HG03558 (cell line): ENCODE measurements around the gene SETBP1.

Experiments used
- ATAC-seq: cut with Tn5 transposase; IDR thresholded peaks from one replicate; pipeline ENCODE4 v1.9.1; 2021; ENCODE audit warnings: moderate number of reproducible peaks; ENCODE audit not compliant: unreplicated experiment; ENCODE audit errors: extremely low read depth

The SETBP1 gene

DNA sequence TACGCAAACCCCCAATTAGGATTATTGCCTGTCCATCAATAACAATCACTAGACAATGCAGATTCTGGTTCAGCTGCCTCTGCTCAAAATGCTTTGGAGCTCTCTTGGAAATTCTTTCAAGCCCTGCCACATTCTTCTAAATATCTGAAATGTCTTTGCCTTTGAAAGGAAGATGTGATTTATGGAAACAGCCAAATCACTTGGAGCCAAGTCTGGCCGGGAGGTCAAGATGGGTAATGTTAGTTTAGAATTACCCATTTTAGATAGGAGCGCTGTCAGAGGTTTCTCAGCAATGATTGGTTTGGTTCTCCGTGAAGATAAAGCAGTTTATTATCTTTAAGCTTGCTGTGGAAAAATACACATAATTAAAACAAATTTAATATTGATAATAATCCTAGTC is 306.7 kb downstream of the SETBP1 start:
- ATAC-seq, result no peak

DNA sequence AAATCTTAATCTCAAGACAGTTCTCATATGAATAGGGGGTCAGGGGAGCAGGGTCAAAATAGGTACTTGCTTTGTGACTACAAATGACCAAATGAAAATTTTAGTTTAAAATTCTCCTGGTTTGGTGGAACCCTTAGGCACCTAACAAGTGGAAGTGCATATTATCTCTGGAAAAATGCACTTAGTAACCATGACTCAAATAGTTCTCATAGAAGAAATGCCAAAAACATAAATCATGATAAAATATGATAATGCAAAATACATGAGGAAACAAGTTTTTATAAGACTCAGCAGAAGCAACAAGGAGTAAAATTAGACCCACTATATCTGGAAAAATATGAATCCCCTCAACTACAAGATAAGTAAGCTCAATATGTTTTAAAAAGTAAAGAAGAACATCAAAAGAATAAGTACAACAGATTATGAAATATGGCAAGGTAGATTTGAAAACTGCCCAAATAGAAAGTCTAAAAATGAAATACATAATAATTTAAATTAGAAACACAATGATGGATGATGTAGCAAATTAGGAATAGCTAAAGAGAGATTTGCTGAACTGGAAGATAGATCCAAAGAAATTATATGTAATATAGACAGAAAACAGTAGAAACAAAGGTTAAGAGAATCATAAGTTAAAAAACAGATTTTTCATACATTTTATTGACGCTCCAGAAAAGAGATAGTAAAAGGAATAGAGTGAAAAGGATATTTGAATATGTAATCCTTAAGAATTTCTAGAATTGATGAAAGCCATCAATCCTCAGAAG is 308.3 kb downstream of the SETBP1 start:
- ATAC-seq, result no peak

DNA sequence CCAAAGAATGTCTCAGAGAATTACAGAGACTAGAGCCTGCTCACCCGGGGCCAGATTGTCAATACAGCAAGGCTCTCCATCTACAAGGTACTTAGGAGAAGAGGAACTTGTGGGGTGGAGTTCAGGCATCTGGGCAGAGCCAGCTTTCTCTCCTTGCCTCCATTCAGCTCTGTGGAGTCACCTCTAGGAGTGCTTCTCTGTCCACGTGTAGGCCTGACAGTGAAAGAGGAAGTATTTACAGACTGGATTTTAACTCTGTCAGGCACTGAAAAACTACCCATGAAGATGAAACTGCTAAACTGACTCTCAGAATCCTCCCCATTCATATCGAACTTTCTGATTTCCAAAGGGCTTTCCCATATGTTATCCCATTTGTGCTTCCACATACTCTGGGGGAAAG is 315.6 kb downstream of the SETBP1 start:
- peak; percentile 52 for ATAC-seq

DNA sequence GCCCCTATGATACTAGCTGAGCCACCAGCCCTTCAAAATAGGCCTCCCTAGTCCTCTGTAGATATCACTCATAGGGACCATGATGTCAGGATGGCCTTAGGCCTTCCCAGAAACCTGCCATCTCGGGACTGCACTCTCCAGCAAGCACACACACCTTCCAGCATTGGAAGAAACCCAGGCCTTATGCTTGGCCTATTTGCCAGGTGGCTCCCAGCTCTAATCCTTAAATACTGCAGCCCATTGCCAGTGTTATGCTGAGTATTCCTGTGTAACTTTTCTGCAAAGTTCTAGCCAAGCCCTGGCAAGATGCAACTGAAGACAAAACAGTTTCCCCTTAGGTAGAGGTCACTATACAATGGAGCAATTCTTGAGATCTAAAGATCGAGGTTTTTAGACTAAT is 316.5 kb downstream of the SETBP1 start:
- no peak for ATAC-seq

DNA sequence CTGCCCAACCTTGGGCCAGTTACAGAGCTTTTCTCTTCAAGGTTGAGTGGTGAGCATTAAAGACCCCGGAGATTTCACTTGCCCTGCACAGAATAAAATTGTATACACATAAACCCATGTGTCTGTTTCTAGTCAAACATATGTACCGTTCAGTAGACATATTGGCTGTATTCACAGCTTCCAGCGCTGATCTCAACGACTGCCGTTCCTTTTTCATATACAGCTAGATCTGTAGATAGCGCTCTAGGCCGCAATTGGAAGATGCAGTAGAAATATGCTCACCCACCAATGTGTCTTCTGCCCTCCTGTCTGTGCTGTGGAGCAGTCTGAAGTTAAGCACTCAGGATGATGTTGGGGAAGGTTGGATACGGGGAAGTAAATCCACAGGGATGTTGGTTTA is 317.7 kb downstream of the SETBP1 start:
- ATAC-seq, result no peak

DNA sequence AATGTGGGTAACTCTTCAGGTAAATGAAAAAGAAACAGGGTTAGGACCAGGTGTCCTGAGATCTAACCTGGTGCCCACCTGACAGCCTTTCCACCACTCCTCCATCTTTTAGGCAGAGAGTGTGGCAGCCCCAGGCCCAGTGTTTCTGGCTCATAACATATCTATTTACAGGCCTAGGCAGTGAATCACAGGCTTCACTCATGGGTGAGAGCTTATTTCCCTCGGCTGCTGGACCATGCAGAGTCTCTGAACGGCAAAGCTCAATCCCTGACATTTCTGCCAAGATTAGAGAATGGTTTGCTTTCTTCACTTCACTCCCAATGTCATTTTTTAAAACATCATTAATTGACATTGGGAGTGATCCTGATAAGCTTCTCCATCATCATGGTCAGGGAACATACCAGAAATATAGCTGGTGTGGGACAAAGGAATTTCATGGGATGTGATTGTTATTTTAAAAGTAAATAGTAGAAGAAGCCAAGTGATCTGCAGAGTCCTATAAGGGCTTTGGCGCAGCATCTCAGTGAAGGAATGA is 323.9 kb downstream of the SETBP1 start:
- no peak for ATAC-seq

DNA sequence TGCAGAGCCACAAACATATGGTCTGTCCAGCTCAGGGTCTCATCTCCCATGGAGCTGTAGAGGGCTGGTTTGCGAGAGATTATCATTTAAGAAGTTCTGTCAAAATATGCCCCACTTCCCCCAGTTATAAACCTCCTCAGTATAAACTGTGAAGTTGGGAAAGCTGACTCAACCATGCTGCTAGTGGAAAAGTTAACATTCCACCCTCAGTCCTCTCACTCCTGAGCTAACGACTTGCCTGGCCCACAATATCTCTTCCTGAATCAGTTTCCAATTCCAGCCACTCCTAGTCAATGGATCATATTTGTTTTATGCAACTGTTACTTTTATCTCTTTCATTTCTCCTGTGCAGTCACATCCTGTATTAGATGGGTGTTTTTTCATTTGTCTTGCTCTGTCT is 326.2 kb downstream of the SETBP1 start:
- no peak for ATAC-seq

DNA sequence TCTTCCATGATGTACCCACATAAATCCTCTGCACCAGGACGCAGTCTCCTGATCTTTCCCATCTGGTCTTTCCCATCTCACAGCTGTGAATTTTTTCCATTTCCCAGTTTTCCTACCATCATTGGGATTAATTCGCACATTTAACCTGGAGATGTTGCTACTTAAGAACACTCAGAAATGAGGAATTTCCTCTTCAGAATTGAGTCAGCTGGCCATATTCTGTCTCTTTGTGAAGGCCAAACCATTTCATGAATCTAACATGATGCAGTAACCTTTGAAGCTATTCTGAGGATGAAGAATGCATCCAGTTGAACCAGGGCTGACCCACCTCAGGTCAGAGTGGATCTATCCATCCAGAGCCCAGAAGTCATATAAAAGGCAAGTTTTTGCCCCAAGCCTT is 326.8 kb downstream of the SETBP1 start:
- ATAC-seq, result no peak

DNA sequence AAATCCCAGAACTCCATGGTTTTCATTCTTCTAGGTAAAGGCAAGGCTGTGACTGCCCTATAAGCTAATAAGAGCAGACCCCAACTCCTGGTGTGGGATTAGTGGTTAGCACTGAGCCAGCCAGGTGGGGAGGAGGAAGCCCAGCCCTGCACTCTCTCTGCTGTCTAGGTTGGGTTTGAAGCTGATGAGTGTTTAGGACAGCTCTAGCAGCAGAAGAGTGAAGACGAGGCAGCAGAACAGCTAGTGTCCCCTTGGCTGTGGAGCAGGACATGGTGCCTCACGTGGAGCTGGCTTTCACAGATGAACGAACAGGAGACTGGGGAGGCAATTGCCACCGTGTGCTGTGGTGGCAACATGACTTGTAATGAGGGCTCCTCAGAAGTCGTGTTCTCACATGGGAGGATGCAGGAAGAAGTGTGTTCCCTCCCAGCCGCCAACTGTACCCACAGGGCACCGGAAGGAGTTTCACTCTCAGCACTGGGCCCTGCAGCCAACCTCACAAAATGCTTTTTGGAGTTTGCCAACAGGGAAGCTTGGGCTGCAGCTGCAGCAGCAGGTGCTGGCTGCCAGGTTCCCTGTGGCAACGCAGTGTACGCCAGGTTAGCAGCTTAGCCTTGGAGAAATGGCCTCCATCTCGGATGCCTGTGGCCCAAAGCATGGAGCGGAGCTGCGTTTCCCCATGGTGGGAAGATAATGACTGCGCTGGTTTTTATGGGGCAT is 328.2 kb downstream of the SETBP1 start:
- ATAC-seq, result no peak

DNA sequence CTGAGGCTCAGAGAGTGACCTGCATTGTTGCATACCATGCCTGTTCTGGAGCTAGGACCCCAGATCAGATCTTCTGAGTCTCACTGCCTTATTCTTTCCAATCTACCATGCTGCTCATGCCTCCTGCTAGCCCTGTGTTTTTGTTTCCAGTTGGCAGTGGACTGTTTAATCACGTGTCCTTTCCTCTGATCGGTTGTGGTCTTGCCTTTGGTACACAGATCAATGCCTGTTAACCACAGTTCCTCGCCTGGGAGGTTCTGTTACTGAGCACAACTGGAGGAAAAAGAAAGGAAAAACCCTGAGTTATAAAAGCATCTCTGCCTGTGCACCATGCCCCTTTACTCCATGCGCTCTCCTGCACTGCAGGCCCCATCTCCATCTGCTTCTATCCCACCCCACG is 329.1 kb downstream of the SETBP1 start:
- ATAC-seq, result no peak

DNA sequence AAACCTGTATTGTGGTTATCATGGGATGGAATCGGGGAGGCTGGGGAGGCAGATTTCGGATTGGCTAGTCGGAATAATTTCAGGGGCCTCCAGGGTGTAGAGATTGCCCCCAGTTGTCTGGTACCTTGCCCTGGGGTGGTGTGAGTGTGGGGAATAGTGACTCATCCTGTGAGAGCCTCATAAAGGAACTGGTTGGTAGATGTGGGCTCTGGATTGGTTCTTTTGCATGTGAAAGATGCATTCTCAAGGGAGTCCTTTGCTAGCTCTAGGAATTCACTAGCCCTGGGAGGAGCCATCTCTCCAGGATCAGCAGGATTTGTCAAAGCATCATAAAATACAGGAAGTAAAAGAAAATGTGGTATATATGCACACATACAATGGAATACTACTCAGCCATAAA is 331.6 kb downstream of the SETBP1 start:
- ATAC-seq, result no peak

DNA sequence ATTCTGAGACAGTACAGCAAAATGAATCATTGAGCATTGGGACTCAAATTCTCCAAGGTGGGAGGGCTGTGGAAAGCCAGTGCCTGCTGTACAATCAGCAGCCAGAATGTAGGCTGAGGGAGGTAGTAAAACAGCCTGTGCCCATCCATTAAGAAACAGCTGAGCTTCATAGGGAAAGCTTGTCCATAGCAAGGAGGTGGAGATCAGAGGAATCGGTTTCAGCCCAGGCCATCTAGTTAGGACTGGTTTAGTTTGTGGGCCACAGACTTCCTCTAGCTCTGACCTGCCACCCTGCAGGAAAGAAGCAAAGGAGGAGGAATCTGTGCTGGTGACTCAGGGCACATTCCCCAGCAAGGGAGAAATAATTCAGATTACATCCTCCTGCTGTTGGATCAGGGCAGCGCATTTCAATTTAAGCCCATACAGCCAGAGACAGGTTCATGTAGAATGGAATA is 333.4 kb downstream of the SETBP1 start:
- no peak for ATAC-seq

DNA sequence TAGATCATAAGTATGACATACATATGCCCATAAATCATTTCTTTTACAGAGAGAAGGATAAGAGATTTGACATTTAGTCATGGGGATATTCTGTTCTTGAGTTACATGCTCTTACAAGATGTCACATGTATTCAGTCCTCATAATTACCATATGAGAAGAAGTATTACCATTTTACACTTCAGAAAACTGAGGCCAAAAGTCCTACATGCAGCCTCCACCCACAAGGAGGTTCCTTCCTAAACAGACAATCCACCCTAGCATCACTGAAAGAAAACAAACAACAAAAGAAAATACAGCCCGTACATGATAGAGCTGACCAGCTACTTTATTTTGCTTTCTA is 335.1 kb downstream of the SETBP1 start:
- no peak for ATAC-seq

DNA sequence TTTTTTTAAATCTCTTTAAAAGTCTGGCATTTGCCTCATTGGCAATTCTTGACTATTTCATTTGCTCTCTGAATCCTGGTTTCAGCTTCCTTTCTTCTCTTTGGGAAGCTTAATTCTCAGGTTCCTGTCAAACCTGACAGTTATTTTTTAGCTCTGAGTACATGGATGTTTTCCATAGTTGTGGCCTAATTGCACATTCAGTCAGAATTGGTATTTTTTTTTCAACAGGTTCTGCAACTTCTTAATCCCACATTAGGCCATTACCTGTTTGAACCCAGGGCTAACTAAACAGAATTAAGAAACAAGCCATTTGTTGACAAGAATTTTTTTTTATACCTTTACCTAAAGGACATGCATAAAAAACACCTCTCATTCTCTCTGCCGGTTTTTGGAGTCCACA is 338.8 kb downstream of the SETBP1 start:
- ATAC-seq, result no peak

DNA sequence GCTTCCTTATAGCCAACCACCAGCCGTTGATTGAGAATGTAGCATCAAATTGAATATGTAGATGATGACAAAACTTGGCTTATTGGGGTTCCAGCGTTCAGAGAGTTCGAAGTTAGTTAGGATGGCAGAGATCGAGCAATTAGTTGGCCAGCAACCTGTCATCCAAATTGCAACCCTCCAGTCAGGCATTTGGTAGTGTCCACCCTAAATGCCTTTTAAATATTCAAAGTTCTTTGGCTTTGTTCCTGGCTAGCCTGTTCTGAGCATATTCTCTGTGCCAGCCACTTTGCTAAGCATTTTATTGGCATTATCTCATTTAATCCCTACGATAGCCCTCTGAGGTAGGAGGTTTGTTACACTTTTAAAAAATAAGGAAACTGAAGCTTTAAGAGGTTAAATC is 342.8 kb downstream of the SETBP1 start:
- ATAC-seq, result no peak

DNA sequence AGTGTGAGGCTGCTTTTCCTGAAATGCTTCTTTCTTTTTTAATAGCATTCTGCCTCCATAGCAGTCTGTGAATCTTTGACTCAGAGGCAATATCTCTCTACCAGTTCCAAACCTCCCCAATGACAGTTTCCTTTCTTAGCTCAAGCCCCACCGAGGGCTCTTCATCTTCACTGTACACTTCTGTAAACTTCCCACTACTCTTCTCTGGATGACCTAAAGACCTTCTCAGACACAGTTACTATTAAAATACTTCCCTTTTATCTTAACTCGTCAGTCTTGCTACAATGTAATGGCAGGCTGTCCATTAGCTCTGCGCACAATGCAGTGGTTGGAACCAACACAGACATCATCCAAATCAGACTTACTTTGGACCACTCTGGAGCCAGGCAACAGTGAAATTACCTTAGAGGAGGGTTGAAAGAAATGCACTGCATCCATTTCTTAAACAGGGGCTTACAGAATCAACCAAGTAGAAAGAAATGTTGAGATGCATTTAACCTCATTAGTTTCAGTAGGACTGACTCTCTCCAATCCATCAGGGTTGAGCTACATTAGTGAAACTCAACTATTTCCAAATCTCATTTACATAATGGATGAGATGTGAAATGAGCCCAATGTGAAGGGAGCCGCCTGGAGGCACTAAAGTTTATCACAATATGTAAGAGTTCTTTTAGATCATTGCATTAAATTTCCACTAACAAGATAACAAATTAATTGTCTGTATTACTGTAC is 343.8 kb downstream of the SETBP1 start:
- no peak for ATAC-seq

DNA sequence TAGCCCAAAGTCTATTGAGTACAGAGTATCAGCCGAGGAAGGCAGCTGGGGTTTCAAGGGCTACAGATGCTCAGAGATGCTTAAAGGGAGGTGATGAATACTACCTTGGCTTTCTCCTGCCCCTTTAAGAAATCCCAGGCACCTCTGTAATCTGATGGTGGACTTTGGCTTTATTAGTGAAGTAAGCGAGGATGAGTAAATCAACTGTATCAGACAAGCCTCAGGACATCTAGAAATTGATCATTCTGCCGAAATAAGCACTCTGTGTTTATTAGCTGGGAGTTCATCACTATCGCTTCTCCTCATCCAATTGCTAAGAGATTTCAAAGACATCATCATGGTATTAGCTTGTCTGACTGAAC is 344.4 kb downstream of the SETBP1 start:
- no peak for ATAC-seq

DNA sequence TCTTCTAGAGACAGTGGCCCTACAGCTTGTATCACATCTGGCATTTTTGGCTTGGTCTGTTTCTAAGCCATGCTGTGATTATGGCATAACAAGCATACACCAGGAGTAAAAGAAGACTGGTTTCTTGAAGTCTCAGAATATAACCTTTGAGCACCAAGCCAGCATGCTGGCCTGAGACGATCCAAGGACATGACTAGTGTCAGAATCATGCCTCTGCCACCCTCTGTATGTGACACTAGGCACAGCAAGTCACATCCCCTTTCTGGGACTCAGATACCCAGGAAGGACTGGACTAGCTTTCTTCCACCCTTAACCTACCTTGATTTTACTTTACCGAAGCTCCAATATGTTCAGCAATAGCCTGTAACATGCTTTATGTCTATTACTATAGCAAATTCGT is 345.5 kb downstream of the SETBP1 start:
- no peak for ATAC-seq

DNA sequence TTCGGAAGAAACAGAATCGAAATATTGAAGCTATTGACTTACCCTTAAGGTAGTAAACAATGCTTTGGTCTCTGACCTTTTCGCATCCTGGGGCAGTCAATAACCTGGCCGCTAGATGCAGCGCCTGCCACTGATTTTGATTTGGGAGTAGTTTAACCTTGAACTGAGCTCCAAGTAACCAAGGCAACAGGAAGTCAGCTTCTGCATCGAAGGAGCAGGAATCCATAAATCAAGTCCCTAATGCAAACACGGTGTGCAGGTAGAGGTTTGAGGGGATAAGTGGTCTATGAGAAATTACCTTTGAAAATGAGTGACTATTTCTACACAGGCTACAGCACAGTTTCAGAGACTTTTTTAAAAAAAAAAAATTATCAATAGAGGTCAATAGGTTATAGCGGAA is 353.5 kb downstream of the SETBP1 start:
- ATAC-seq, result no peak

DNA sequence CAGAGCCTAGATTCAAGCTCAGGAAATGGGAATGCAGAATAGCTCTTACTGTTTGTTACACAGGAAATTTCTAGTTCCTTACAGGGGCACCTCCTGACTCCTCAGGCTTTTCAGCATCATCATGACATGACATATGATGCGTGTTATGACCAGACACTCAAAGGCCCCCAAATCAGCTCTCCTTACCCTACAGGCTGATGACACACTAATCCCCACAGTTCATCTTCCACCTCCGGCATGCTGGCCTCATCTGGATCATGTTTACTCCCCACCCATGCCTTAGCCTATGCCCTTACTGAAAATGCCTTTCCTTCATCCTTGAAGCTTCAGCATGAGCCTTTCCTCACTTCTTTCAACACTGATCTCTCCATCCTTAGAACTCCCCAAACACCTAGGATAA is 356.9 kb downstream of the SETBP1 start:
- ATAC-seq, result no peak

DNA sequence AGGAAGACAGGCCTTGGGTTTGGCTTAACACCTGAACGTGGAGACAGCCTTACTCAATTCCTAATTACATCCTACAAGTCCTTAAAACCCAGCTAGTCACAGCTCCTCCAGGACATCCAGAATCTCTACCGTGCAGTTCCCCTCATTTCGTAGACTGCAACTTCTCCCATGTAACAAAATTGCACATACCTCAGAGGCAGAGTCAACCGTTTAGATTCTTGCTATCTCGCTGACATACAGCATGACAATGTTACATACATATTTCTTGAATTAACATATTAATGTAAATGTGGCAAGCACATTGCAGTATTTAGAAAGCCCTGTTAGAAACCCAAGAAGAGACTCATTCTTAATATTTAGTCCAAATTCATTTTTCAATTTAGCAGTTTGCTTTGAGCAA is 358.7 kb downstream of the SETBP1 start:
- ATAC-seq, result no peak
